Loucy (cell line): Measurements from ENCODE around the gene ALK.

Experiments
- H2AFZ ChIP-seq: fragments of 200-600 bp; sonication (generic); 2 replicates; pipeline ENCODE4 v1.6.0; 2016; ENCODE audit warnings: antibody characterized with exemption, mild to moderate bottlenecking, low read length, moderate library complexity
- H3F3A ChIP-seq: fragments of 200-600 bp; 2 replicates; pipeline ENCODE4 v1.6.0; 2016; ENCODE audit warnings: antibody characterized with exemption, low read depth, mild to moderate bottlenecking
- H3K27me3 ChIP-seq: fragments of 200-600 bp; sonication (generic); 2 replicates; pipeline ENCODE4 v1.6.1; 2014; ENCODE audit warnings: low read length, mild to moderate bottlenecking; ENCODE audit not compliant: insufficient read depth, poor library complexity, severe bottlenecking
- H3K36me3 ChIP-seq: fragments of 200-600 bp; sonication (generic); 2 replicates; pipeline ENCODE4 v1.6.1; 2016; ENCODE audit warnings: low read length; ENCODE audit not compliant: insufficient read depth
- H3K4me1 ChIP-seq: fragments of 200-600 bp; sonication (generic); 2 replicates; pipeline ENCODE4 v1.5.1; 2014; ENCODE audit warnings: low read length, mild to moderate bottlenecking; ENCODE audit not compliant: insufficient read depth, poor library complexity, severe bottlenecking
- H3K4me2 ChIP-seq: fragments of 200-600 bp; sonication (generic); 2 replicates; pipeline ENCODE4 v1.6.0; 2014; ENCODE audit warnings: antibody characterized with exemption, low read length, low read depth, mild to moderate bottlenecking; ENCODE audit not compliant: poor library complexity, severe bottlenecking
- H3K4me3 ChIP-seq: fragments of 200-600 bp; sonication (generic); 2 replicates; pipeline ENCODE4 v1.5.1; 2014; ENCODE audit warnings: low read length, mild to moderate bottlenecking, mixed read lengths; ENCODE audit not compliant: poor library complexity, severe bottlenecking
- H3K79me2 ChIP-seq: fragments of 200-600 bp; sonication (generic); 2 replicates; pipeline ENCODE4 v1.6.1; 2014; ENCODE audit warnings: low read length; ENCODE audit not compliant: insufficient read depth
- H3K9ac ChIP-seq: fragments of 200-600 bp; sonication (generic); 2 replicates; pipeline ENCODE4 v1.6.0; 2014; ENCODE audit warnings: mild to moderate bottlenecking, low read depth, low read length, moderate library complexity; ENCODE audit not compliant: poor library complexity, severe bottlenecking
- H3K9me2 ChIP-seq: fragments of 200-600 bp; sonication (generic); replicated peaks from 2 replicates; pipeline ENCODE4 v1.6.1; 2016; ENCODE audit warnings: low read depth, low read length, mixed read lengths
- H3K9me3 ChIP-seq: fragments of 200-600 bp; sonication (generic); 2 replicates; pipeline ENCODE4 v1.6.1; 2014; ENCODE audit warnings: mild to moderate bottlenecking, antibody characterized with exemption, low read length, low read depth; ENCODE audit not compliant: insufficient read depth
- H4K20me1 ChIP-seq: fragments of 200-600 bp; sonication (generic); 2 replicates; pipeline ENCODE4 v1.6.0; 2014; ENCODE audit warnings: antibody characterized with exemption, low read length, mild to moderate bottlenecking; ENCODE audit not compliant: insufficient read depth, poor library complexity, severe bottlenecking
- EZH2phosphoT487 ChIP-seq: fragments of 200-600 bp; IDR thresholded peaks from 2 replicates; pipeline ENCODE4 v1.6.1; 2018; ENCODE audit warnings: antibody characterized with exemption, mild to moderate bottlenecking, moderate library complexity, borderline replicate concordance
- TF ChIP-seq, protein P1 (sequence below): fragments of 200-600 bp; sonication (generic); conservative IDR thresholded peaks from 2 replicates; pipeline ENCODE4 v1.5.1; 2014; ENCODE audit warnings: mild to moderate bottlenecking, antibody characterized with exemption, low read length

The ALK gene

DNA sequence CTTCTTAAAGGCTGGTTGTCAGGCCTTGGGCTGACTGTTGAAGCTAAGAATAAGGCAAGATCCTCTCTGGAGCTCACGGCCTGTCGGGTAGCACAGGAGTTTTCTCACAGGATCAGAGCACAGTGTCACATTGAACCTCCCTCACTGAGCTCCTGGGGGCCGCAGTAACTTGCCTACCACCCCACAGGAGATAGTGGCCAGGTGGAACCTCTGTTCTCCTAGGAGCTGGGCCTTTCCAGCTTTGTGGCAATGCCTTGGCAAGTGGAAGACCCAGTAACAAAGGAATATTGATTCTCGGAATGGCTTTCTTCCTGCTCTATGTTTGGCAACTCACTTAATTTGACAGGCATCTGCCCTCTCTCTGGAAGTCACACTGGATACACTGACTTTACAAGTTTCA lies 1.2 kb upstream of the ALK start:
- H3K4me1 ChIP-seq: peaks cover 15% of the 10 kb centered on the region
- no peak overlapping the region for H3K4me3 ChIP-seq
- H2AFZ ChIP-seq: no peak overlapping the region
- no peaks in the 10 kb centered on the region for H4K20me1 ChIP-seq
- H3K9me3 ChIP-seq: no peaks in the 10 kb centered on the region
- no peak overlapping the region for H3K9ac ChIP-seq
- no peaks in the 10 kb centered on the region for H3K79me2 ChIP-seq
- no peaks in the 10 kb centered on the region for H3F3A ChIP-seq
- no peak for TF ChIP-seq EZH2phosphoT487
- TF ChIP-seq, protein P1, sequence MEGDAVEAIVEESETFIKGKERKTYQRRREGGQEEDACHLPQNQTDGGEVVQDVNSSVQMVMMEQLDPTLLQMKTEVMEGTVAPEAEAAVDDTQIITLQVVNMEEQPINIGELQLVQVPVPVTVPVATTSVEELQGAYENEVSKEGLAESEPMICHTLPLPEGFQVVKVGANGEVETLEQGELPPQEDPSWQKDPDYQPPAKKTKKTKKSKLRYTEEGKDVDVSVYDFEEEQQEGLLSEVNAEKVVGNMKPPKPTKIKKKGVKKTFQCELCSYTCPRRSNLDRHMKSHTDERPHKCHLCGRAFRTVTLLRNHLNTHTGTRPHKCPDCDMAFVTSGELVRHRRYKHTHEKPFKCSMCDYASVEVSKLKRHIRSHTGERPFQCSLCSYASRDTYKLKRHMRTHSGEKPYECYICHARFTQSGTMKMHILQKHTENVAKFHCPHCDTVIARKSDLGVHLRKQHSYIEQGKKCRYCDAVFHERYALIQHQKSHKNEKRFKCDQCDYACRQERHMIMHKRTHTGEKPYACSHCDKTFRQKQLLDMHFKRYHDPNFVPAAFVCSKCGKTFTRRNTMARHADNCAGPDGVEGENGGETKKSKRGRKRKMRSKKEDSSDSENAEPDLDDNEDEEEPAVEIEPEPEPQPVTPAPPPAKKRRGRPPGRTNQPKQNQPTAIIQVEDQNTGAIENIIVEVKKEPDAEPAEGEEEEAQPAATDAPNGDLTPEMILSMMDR: no peak
- no peak overlapping the region for H3K4me2 ChIP-seq
- no peaks in the 10 kb centered on the region for H3K36me3 ChIP-seq
- H3K9me2 ChIP-seq: no peaks in the 10 kb centered on the region
- no peaks in the 10 kb centered on the region for H3K27me3 ChIP-seq

DNA sequence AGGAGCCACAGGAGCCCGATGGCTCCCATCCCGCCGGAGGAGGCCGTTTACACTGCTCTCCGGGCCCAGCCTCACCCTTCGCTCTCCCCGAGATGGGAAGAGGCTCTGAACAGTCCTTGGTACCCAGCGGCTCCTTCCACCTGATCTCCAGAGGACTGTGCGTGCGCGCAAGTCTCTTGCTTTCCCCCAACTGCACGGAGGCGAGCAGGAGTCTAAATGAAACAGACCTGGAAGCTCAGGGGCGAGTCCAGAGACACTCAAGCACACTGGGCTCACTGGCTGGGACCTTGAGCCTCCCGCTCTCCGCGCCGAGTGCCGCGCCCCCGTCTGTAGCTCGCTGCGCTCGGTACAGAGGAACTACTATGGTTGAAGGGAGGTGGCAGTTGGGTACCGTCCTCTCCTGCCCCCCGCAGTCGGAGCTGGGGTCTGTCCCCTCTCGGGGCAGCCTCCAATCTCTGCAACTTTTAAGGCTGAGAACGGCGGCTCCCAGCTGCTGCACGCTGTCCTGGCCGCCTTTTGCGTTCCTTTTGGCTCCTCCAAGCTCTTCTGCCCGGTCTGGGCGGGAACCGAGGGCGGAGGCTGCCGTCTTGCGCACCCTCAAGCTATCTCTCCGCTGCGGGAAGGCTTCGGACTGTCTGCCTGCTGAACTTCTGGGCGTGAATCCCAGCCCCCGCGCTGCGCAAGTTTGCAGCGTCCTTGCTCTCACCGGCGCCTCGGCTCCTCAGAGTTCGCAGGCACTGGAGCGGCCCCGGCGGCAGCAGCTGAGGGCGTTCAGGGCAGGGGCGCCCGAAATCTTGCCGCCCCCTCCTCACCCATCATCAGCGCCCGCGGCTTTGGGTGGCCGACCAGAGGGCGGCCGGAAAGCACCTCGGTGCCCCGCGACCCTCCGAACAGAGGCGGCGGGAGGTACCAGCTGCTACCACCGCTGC lies 491 bp downstream of the ALK start:
- Histone ChIP-seq H3K36me3 (no peaks in the 10 kb centered on the region), H3F3A (no peaks in the 10 kb centered on the region), H3K9me2 (no peaks in the 10 kb centered on the region), H3K27me3 (no peaks in the 10 kb centered on the region), H3K9me3 (no peaks in the 10 kb centered on the region), H3K4me1 (peaks cover 16% of the 10 kb centered on the region), H3K4me3 (no peak overlapping the region), H4K20me1 (no peaks in the 10 kb centered on the region), H2AFZ (no peak overlapping the region), H3K9ac (no peak overlapping the region), H3K4me2 (no peak overlapping the region), H3K79me2 (no peaks in the 10 kb centered on the region)
- TF ChIP-seq EZH2phosphoT487: no peak
- TF ChIP-seq, protein P1: no peak

DNA sequence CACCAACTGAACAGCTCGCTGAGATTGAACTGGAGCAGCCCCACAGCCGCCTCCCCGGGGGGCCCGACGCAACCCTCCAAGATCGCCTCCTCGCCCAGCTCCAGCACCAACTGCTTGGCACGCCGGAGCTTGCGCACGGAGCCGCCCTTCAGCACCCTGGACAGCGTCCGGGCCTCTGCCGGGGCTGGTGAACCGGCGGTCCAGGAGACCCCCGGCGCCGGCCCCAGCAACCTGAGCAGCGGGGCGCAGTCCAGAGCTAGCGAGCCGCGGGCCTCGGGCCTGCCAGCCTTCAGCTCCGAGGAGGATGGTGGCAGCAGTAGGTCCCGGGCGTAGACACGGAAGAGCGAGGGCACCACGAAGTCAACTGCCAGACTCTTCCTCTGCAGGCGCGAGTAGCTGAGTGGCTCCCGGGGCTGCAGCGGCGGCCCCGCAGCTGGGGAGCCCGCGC lies 1.2 kb downstream of the ALK start:
- Histone ChIP-seq H3K9me3 (no peaks in the 10 kb centered on the region), H3K4me2 (no peak overlapping the region), H3K27me3 (no peaks in the 10 kb centered on the region), H4K20me1 (no peaks in the 10 kb centered on the region), H2AFZ (no peak overlapping the region), H3F3A (no peaks in the 10 kb centered on the region), H3K4me1 (peaks cover 16% of the 10 kb centered on the region), H3K9ac (no peak overlapping the region), H3K4me3 (no peak overlapping the region), H3K79me2 (no peaks in the 10 kb centered on the region), H3K9me2 (no peaks in the 10 kb centered on the region), H3K36me3 (no peaks in the 10 kb centered on the region)
- TF ChIP-seq, protein P1: no peak
